ENCODE data around the gene GPR33. TPM values are rescaled to one million over a fixed set of nuclear protein-coding genes. Genes with fewer than 3 reads are reported as not detected.

The GPR33 gene
- polyA plus RNA-seq, 1 of the 3 experiments (the other 2 are of a cell fraction): not detected

- Histone ChIP-seq H3K9me3 (no peaks in the 10 kb centered on the region), H3K4me3 (ENCODE audit: low read depth in 2 of 2, low read length in 1 of 2) (no peak overlapping the region), H3K4me2 (no peak overlapping the region), H3K36me3 (replicated peaks in 1 of 2; ENCODE audit: control insufficient read depth in 1 of 2, insufficient read depth in 2 of 2, low read length in 1 of 2) (no peaks in the 10 kb centered on the region), H3K79me2 (ENCODE audit: insufficient read depth) (no peaks in the 10 kb centered on the region), H3K4me1 (ENCODE audit: control insufficient read depth in 1 of 2, insufficient read depth in 2 of 2, low read depth in 1 of 2, low read length in 1 of 2) (no peaks in the 10 kb centered on the region), H3K27me3 (ENCODE audit: insufficient read depth) (no peaks in the 10 kb centered on the region), H3K9ac (no peak overlapping the region), H2AFZ (ENCODE audit: low read depth) (no peak overlapping the region), H4K20me1 (ENCODE audit: insufficient read depth) (no peaks in the 10 kb centered on the region), H3K9me2 (no peaks in the 10 kb centered on the region), H3F3A (replicated peaks; ENCODE audit: insufficient read depth) (no peaks in the 10 kb centered on the region), H3K27ac (ENCODE audit: low read depth in 2 of 2, low read length in 1 of 2) (no peak overlapping the region)
- TF ChIP-seq FOXJ3 (CRISPR knock-in tag; IDR thresholded peaks at IDR 0.05) (no peak), SMC3 (IDR thresholded peaks at IDR 0.05; ENCODE audit: low read depth, low read length) (no peak), YY1 (IDR thresholded peaks at IDR 0.05; ENCODE audit: low read depth) (no peak), TCF12 (IDR thresholded peaks at IDR 0.05) (no peak), MXI1 (IDR thresholded peaks at IDR 0.05; ENCODE audit: low read depth, low read length) (no peak), CHD2 (IDR thresholded peaks at IDR 0.05; ENCODE audit: low read length, partially characterized antibody) (no peak), EP300 (IDR thresholded peaks at IDR 0.05; ENCODE audit: borderline replicate concordance in 1 of 2, low read depth in 1 of 2, low read length in 1 of 2) (no peak), NRF1 (IDR thresholded peaks at IDR 0.05; ENCODE audit: low read depth, low read length) (no peak), ELF1 (IDR thresholded peaks at IDR 0.05) (no peak), CTCF (IDR thresholded peaks at IDR 0.05) (no peak), POLR2AphosphoS5 (IDR thresholded peaks at IDR 0.05; ENCODE audit: low read depth, low read length) (no peak), PBX3 (IDR thresholded peaks at IDR 0.05) (no peak), TEAD4 (IDR thresholded peaks at IDR 0.05; ENCODE audit: borderline replicate concordance, insufficient read depth) (no peak), RXRA (IDR thresholded peaks at IDR 0.05; ENCODE audit: borderline replicate concordance, low read depth) (no peak)
- ChIA-PET CTCF (no interaction called here), POLR2A (no interaction called here)
- 79% methylated on average over 6 of the region's 6 CpGs for WGBS (ENCODE audit: low lambda C conversion rate)
- no peak for DNase-seq
Measured at GRCh38 chr14:31477248-31477647, 10.6 kb downstream of the GPR33 start.

GRCh38 chr14:31476131-31476866 lies 11.5 kb downstream of the GPR33 start:
- no peaks in the 10 kb centered on the region for H3K79me2 ChIP-seq (ENCODE audit: insufficient read depth)
- H3K27me3 ChIP-seq (ENCODE audit: insufficient read depth): no peaks in the 10 kb centered on the region
- 57% methylated on average over 4 of the region's 4 CpGs for WGBS (ENCODE audit: low lambda C conversion rate)
- H3K4me3 ChIP-seq (ENCODE audit: low read depth in 2 of 2, low read length in 1 of 2): no peak overlapping the region
- no peak for DNase-seq
- H2AFZ ChIP-seq (ENCODE audit: low read depth): no peak overlapping the region
- no peaks in the 10 kb centered on the region for H3K36me3 ChIP-seq (replicated peaks in 1 of 2; ENCODE audit: control insufficient read depth in 1 of 2, insufficient read depth in 2 of 2, low read length in 1 of 2)
- no peaks in the 10 kb centered on the region for H4K20me1 ChIP-seq (ENCODE audit: insufficient read depth)
- no peaks in the 10 kb centered on the region for H3K9me2 ChIP-seq
- H3K27ac ChIP-seq (ENCODE audit: low read depth in 2 of 2, low read length in 1 of 2): no peak overlapping the region
- TF ChIP-seq RAD21 (IDR thresholded peaks at IDR 0.05; ENCODE audit: low read length) (no peak), ELF1 (IDR thresholded peaks at IDR 0.05) (no peak), NRF1 (IDR thresholded peaks at IDR 0.05; ENCODE audit: low read depth, low read length) (no peak), EP300 (IDR thresholded peaks at IDR 0.05; ENCODE audit: borderline replicate concordance in 1 of 2, low read depth in 1 of 2, low read length in 1 of 2) (no peak), CHD2 (IDR thresholded peaks at IDR 0.05; ENCODE audit: low read length, partially characterized antibody) (no peak)
- no peak overlapping the region for H3K9ac ChIP-seq
- H3K4me1 ChIP-seq (ENCODE audit: control insufficient read depth in 1 of 2, insufficient read depth in 2 of 2, low read depth in 1 of 2, low read length in 1 of 2): no peaks in the 10 kb centered on the region
- ChIA-PET POLR2A (no interaction called here), CTCF (interaction anchor here (1.3 kb wide), 1 partner anchor 34 kb away, joined by 3 read pairs; no protein-coding TSS in a partner anchor)
- H3F3A ChIP-seq (replicated peaks; ENCODE audit: insufficient read depth): no peaks in the 10 kb centered on the region
- no peak overlapping the region for H3K4me2 ChIP-seq
- no peaks in the 10 kb centered on the region for H3K9me3 ChIP-seq
